GM11168 (cell line): Measurements from ENCODE around the gene LXN.

Experiments used
- in situ Hi-C: fragments of 300-500 bp; cut with MboI; formaldehyde crosslinking; loops from one replicate; pipeline ENCODE4 v1.12.0; 2022; ENCODE audit warnings: low sequenced_read_pairs; ENCODE audit not compliant: unreplicated experiment

Gene LXN

DNA sequence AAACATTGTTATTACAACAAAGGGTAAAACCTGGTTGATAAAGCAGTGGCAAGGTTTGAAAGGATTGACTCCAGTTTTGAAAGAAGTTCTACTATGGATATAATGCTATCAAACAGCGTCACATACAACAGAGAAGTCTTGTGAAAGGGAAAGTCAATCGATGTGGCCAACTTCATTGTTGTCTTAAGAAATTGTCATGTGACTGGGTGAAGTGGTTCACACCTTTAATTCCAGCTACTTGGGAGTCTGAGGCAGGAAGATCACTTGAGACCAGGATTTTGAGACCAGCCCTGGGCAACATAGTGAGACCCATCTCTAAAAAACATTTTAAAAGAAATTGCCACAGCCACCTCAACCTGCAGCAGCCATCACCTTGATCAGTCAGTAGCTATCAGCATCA, 6.2 kb upstream of the LXN start:
- in situ Hi-C loops = no loop called here

DNA sequence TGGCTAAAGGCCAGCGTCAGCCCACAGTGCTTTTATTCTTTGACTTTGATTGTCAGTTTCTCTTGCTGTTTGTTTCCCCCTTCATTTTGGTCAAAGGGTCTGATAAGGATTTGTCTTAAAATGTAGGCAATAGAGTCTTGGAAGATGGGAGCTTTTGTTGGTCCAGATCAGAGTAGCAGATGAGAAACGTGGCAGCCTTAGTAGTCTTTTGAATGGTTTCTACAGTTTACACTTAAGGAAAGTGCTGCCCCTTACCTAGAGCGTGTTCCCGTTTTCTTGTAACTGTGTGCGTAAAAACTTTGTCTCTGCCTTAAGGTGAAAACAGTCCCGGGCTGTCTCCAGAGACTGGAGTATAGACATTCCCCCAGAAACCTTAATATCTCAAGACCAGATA, 630 bp downstream of the LXN start:
- in situ Hi-C loops = no loop called here

DNA sequence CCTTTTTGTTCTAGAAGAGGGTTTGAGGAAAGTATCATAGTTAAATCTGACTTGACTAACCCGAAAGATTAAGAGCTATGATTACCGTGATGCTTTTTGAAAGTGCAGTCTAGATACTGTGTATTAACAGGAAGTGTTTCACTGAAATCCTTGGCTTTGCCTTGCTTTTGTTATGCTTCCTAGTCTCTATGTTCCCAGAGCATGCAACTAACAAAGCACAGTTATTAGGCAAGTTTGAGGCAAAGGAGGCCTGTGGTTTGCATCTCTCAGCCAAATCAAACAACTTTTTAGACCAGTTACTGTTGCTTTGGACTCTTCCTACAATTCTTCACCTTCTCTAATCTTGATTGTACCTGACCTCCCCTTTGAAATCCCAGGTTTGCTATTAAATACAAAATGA, 3.9 kb downstream of the LXN start:
- in situ Hi-C loops = no loop called here

DNA sequence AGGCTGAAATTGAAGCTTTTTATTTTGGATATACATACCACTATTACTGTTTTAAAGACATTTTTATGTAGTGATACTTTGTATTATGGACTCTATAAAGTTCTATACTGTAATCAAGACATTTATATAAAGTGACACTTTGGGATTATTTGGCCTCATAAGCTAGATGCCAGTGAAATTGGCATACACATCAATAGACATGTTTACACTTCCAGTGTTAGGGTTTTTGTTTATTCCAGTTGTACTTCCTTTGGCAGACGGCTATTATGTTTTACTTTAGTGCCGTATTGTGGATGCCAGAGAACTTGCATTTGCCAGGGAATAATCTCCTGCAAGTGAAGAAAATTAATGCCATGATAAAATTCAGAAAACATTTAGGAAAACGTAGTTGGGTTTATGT, 6.0 kb downstream of the LXN start:
- in situ Hi-C loops = no loop called here

DNA sequence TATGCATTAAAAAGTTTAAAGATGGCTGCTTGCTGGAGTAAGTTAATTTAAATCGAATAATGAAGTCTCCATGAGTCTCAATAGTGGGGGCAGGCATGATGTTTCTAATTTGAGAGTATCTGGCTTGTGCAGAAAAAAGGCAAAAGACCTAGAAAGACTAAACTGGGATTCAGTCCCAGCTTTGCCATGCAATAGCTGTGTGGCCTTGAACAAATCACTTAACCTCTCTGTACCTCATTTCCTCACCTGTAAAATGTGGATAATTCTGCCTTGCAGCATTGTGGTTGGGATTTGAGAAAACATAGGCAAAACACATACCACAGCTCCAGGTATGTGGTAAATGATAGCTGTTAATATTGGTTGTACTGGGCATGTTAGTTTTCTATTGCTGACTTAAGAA, 8.6 kb downstream of the LXN start:
- in situ Hi-C loops = no loop called here

DNA sequence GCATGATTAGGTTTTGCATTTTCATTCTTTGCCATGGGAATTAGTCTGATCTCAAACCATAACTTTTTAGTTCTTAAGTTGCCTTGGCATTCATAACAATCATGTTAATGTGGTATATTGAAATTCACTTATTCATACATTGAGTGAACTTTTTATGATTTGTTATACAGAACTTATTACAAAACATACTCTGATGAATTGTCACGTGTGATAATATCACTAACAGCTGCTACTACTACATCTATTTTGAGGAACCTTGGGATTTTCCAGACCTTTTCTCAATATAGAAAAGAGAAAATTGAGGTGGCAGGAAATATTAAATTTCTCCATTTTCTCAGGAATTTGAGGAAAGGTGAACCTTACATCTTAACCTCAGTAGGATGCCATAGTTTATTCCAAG, 9.2 kb downstream of the LXN start:
- in situ Hi-C loops = no loop called here

DNA sequence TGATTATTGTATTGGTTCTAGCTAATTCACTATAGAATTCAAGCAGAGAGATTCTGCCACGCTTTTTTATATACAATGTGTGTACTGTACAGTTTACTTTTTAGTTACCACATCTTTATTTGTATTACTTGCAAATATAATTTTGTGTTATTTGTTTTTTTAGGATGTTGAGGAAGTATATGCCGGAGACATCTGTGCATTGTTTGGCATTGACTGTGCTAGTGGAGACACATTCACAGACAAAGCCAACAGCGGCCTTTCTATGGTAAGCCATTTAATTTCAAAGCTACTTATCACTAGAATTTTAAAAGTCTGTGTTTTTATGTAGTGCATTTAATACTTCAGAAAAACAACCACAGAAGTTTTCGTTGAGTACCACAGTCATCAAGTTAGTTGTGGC, 11.7 kb downstream of the LXN start:
- in situ Hi-C loops = no loop called here

DNA sequence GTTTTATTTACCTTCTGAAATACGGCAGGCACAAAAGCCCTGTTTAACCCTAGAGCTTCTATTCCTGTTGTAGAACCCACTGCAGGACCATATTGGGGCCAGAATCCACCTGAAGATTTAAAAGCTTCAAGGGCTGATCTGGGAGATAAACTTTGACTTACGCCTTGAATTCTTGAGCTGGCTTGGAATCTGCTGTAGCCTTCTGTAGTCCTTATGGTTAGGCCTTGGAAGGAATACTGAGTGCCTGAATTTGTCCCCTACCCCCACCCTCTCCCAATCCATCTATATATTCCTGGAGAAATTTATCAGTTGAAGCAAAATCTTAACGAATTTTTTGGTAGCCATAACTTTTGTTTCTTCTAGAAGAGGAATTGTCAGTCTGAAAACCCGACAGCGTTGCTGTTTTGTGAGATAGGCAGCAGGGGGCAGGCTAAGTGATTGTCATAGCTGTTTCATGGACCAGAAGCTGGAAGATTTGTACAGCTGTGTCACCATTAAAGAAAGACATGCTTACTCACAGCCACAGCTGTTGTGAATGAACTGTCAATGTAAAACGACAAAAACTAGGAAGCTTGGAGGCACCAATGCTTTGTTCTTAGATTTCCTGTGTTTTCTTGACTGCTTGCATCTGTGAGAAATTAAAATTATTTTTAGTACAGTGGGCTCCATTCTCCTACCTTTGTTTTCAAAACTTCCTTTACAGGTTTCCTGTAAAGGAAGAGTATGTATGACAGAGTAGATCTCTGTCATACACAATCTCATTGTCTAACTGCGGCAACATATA, 12.8 kb downstream of the LXN start:
- in situ Hi-C loops = no loop called here

DNA sequence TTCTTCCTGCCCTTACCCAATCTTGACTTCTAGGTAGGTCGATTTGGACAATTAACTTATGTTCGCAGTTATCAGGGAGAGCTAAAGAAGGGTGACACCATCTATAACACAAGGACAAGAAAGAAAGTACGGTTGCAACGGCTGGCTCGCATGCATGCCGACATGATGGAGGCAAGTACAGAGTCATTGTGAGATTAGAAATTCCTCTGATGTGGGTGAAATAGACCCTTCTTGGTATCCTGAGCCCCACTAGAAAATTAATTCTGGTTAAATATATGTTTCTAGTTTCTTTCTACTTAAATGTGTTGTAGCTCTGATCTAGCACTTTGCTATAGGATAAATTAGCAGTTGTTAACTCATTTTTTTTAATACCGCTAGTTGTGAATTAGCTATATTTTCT, 13.6 kb downstream of the LXN start:
- in situ Hi-C loops = no loop called here

DNA sequence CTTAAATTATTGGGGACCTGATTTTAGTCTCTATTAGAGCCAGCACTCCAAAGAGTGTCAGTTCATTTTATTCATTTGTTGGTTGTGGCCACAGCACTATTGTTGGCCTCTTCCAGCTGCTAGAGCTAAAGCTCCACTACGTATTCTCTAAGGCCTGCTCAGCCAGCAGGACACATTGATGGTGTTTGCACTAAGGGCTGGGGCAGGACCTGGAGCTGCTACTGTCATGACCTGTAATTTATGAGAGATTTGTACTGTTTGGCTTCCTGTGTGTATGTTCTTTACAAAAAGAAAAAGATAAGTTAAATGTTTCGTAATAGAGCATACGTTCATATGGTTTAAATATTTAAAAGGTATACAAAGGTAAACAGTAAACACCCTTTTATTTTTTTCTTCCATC, 20.0 kb downstream of the LXN start:
- in situ Hi-C loops = no loop called here

DNA sequence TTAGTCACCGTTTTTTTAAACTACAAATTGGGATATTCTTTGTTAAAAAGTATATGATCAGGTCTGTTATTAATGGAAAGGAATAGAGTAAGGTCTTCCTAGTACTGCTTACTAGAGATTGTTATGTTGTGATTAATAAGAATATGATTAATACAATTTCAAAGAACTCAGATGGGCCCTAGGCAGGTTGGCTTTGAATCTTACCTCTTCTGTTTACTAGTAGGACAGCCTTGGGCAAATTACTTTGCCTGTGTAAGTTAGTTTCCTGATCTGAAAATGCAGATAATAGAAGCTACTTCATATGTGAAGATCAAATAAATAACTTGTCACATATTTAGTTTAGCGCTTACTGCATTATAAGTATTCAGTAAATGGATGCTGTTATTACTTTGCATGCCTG, 21.3 kb downstream of the LXN start:
- in situ Hi-C loops = no loop called here

DNA sequence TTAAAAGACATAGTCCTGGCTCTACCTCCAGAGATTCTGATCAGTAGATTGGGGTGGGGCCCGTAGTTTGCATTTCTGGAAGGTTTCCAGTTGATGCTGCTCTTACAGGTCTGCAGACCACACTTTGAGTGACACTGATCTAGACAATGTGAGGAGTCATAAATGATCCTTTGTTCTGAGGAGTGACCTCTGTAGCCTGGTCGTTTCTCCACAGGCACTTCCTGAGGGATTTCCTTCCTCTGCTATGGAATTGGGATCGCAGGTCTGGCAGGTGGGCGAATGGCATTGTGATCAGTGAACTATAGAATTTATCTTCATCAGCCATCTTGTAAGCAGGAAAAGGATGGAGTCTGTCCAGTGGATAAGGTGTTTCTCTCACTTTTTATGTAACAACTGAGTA, 22.7 kb downstream of the LXN start:
- in situ Hi-C loops = no loop called here

DNA sequence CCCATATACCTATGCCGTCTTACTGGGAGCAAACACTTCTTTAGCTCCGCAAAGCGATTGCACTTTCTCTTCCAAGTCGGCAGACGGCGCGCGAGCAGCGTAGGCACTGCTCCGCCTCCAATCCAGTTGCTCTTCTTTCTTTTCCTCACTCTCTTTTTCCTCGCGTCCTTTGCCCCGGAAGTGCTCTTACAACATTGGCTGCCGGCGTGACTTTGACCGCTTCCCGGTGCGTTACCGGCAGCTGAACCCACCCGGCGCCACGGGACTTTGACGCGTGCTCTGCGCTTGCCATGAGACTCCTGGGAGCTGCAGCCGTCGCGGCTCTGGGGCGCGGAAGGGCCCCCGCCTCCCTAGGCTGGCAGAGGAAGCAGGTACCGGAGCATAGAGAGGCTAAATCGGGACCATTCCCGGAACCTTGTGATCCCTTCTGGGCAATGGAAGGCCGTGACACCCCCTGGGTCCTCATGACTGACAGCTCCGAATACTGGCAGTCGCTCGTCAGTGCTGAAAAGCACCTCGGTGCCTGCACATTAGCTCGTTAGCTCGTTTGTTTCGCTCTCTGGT, 28.0 kb downstream of the LXN start, which contains the start of gene GFM1:
Gene GFM1 (plus strand): TSS at position 183 of the 564 bp plus-strand sequence. CDS start 108 bp downstream, at position 291.
- in situ Hi-C loops = no loop called here

DNA sequence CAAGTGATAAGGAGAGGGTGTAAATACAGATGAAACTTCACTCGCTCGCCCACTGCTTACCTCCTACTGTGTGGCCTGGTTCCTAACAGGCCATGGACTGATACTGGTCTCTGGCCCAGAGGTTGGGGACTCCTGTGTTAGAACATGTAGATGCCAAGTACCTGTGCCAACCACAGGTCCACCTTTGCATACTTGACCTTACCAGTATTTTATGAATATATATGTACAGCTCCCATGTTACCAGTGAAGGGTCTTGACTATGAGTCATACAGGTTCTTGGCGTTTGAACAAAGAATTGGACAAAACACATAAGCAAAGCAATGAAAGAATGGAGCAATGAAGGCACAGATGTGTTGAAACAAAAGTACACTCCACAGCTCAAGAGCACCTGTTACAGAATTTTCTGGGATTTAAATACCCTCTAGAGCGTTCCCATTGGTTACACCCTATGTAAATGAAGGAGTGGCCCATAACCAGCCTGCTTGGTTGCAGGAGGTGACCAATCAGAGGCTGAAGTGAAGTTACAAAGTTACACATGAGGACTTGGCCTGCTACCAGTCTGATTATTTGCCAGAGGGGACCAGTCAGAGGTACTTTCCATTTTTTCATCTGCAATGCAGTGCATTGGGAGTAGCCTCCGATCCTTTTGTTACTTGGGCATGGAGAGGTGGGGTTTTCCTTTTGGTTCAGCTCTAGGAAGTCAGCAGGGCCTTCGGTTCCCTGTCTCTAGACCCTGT, 29.8 kb downstream of the LXN start:
- in situ Hi-C loops = no loop called here

DNA sequence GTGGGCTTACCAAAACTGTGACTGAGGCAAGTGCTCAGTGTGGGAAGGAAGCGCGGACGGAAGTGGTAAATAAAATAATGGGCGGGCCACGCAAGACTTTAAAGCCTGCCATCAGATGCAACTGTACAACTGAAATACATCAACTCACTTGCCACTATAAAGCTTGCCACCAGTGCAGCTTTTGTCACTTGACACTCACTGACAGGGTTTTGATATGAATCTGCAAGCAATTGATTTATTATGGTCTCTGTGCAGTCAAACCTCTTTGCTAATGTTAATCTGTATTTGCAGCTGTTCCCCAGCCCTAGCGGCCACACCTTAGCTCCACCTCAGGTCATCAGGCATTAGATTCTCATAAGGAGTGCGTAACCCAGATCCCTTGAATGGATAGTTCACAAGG, 30.4 kb downstream of the LXN start:
- in situ Hi-C loops = no loop called here

DNA sequence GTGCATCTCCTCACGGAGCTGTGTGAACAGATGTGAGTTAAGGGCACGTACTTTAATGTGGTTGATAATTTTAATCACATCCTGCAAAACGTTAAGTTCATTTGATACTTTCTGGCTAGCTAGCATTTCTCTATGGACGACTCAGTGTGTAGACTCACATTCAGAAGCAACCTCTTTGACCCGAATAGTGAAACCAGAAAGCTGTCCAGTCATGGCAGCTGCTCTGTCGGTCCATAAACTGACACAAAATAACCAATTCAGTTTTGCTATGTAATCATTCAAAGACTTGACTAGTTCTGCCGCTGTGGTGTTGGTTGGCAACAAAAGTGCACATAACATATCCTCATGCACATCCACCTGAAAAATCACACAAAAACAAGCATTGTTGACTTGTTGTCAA, 31.8 kb downstream of the LXN start:
- in situ Hi-C loops = no loop called here

DNA sequence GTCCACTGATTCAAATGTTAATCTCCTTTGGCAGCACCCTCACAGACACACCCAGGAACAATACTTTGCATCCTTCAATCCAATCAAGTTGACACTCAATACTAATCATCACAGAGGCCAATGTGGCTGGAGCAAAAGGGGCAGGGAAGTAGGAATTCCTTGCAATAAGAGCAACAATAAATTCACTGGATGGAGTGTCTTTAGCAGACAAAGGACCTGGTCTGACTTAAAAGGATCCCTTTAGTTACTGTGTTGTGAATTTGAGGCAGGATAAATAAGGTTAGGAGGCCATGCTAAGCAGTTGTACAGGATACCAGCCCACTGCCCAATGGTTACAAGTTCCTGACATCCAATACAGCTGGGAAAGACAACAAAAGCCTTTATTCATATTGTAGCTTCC, 40.5 kb downstream of the LXN start:
- in situ Hi-C loops = no loop called here

DNA sequence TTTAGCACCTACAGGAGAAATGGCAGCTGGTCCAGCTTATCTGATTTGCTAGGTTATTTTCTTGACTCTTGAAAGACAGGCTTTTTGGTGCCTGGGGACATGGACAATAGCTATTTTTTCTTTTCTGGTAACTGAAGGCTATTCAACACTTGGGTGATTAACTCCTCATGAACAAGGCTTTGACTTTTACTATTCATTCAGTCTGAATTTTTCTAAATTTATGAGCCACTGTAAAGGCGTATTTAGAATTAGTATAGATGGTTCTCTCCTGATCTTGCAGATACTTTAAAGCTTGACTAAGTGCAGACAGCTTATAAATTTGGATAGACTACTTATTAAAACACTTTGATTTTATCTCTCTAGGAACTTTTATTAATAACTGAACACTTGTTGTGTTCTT, 46.6 kb downstream of the LXN start:
- in situ Hi-C loops = no loop called here

DNA sequence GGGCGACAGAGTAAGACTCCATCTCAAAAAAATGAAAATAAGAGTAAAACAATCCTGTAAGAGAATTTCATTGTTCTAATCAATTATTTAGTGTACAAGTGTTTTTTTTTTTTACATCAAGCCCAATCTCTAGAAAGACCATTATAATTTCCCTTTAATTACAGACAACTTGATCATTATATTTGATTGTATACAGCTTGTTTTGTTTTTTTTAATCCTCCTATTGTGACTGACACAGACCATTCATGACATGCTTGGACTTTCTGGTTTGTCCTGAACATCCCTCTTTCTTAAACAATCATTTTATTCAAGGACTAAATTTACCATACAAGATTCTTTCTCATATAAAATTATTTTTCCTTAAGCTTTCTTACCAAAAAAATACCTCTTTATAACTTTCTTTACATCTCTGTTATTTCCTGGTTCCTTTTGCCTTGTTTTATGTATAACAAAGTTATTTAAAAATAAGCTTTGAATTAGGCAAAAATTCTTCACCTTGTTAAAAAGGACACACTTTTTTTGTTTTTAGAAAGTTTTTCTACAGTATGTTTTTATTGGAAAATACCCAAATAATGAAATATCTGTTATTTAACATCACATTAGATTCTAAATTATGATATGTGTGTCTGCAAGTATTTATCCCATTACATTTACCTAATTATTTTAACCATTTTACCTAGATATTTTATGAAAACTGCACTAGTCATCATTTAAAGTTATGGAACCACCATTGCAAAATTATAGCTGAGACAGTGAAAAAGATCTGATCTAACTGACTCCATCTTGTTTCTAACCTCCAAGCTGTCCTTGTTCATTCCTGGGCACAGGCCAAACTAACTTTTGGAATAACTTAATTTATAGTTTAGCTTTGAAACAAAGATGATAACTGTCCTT, 54.2 kb downstream of the LXN start:
- in situ Hi-C loops = no loop called here
